K562 (cell line): Measurements from ENCODE around the gene PILRA. TPM values are rescaled to one million over a fixed set of nuclear protein-coding genes. Genes with fewer than 3 reads are reported as not detected.
A peak's percentile ranks its signal among the peaks of the same experiment; 100 is the strongest.

Experiments
- CSDE1 ChIP-seq, 2 experiments: fragments of 450-650 bp; IDR thresholded peaks; 2 replicates each; pipeline ENCODE4 v1.6.1; 2016; ENCODE audit warnings: mild to moderate bottlenecking in 1 of 2
- ETV6 ChIP-seq, 3 experiments: fragments of 150-350 bp in 1 of 3; sonication (generic) in 1 of 3; formaldehyde crosslinking in 1 of 3; IDR thresholded peaks; 2 replicates each; pipeline versions ENCODE4 v1.6.1 to v1.8.0; 2014 to 2022; ENCODE audit warnings: borderline replicate concordance in 2 of 3, low read depth in 2 of 3, antibody characterized with exemption in 1 of 3, low read length in 1 of 3, mild to moderate bottlenecking in 1 of 3, missing genetic modification reagents in 1 of 3
- HDAC3 ChIP-seq: fragments of 450-650 bp; IDR thresholded peaks from 2 replicates; pipeline ENCODE4 v1.6.1; 2018; ENCODE audit warnings: borderline replicate concordance, mild to moderate bottlenecking, moderate library complexity; ENCODE audit not compliant: partially characterized antibody
- HLTF ChIP-seq: fragments of 450-650 bp; IDR thresholded peaks from 2 replicates; pipeline ENCODE4 v1.6.1; 2016
- NRF1 ChIP-seq, 2 experiments: fragments of 450-650 bp; IDR thresholded peaks in 1 of 2; conservative IDR thresholded peaks in 1 of 2; 2 replicates each; pipeline ENCODE4 v1.6.1; 2014; ENCODE audit warnings: mild to moderate bottlenecking in 2 of 2
- POLR3G ChIP-seq: IDR thresholded peaks from 2 replicates; pipeline ENCODE4 v1.6.1; 2011; ENCODE audit not compliant: insufficient read length, insufficient replicate concordance; ENCODE audit errors: extremely low read depth
- TBP ChIP-seq: optimal IDR thresholded peaks from 2 replicates; pipeline ENCODE3; 2011; ENCODE audit warnings: low read depth, low read length, improper control_type of control experiment
- ZNF699 ChIP-seq: fragments of 250-450 bp; sonication (Bioruptor Pico); IDR thresholded peaks from 2 replicates; pipeline ENCODE4 v1.8.0; 2021; ENCODE audit warnings: mild to moderate bottlenecking, moderate library complexity; ENCODE audit not compliant: insufficient replicate concordance
- polyA plus RNA-seq, 8 experiments: library from polyadenylated mRNA; depleted of rRNA in 4 of 8; stranded (reverse) in 5 of 8; unstranded in 3 of 8; fragments of >200 nt; fragmentation: Nextera tagmentation in 2 of 8; fragmentation: Illumina TruSeq in 1 of 8; extraction: Ambion mirVana in 2 of 8; extraction: Trizol in 1 of 8; gene quantifications; 2 replicates each; pipeline versions ENCODE4 v1.2.1 to v1.2.3, GENCODE V29; 2011 to 2014; ENCODE audit warnings: inconsistent platforms in 1 of 8, missing spikeins in 1 of 8
- total RNA-seq, 7 experiments: library from RNA; depleted of rRNA in 6 of 7; stranded (reverse); fragments of >200 nt in 6 of 7; fragmentation: Illumina TruSeq in 2 of 7; extraction: Trizol in 2 of 7; gene quantifications; 2 replicates each; pipeline versions ENCODE4 v1.2.1 to v1.2.3, GENCODE V29; 2011 to 2021; ENCODE audit warnings: low replicate concordance in 1 of 7
- TF ChIP-seq, protein P1 (sequence below): fragments of 200-600 bp; sonication (generic); IDR thresholded peaks from one replicate; pipeline ENCODE4 v1.6.1; 2012; ENCODE audit warnings: mild to moderate bottlenecking, low read depth, low read length, inconsistent platforms
- TF ChIP-seq, protein P2 (sequence below), 2 experiments: IDR thresholded peaks; 2 replicates each; pipeline ENCODE4 v1.6.1; 2012; ENCODE audit warnings: improper control_type of control experiment in 2 of 2, low read depth in 2 of 2, low read length in 2 of 2, borderline replicate concordance in 1 of 2

The PILRA gene
- total and polyA plus RNA-seq, 9 of the 15 experiments (the other 6 are each of a cell fraction or from before 2014, with no cell fraction given): 0.13 to 1.8 (median 0.62) TPM

DNA sequence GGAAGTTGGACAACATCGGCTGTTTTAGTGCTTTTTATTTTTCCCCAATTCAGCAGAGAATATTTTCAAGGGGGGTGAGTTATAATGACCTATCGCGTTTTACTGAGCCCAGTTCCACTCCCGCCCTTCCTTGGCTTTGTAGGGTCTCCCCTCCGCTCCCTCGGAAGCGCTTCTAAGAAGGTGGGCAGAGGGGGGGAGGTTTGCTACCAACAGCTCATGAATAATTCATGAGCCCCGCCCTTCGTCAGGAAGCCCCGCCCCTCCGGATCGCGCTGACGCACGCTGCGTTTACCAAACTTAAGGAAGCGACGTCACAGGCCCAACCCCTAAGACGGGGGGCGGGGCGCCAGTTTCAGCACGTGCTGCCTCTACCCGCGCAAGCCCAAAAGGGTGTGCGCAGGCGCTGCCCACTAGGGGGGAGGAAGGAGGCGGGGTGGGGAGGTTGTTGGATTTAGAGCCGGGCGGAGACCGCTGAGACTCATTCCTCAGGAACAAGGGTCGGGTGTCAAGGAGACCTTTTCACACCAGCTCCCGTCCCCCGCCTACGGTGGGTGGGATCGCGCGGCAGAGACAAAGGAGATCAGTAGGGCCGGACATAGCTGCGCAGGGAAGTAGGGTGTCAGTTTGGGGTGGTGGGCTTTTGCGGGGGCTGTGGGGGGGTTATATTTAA, 55.8 kb downstream of the PILRA start (continued):
- TF ChIP-seq, protein P1, sequence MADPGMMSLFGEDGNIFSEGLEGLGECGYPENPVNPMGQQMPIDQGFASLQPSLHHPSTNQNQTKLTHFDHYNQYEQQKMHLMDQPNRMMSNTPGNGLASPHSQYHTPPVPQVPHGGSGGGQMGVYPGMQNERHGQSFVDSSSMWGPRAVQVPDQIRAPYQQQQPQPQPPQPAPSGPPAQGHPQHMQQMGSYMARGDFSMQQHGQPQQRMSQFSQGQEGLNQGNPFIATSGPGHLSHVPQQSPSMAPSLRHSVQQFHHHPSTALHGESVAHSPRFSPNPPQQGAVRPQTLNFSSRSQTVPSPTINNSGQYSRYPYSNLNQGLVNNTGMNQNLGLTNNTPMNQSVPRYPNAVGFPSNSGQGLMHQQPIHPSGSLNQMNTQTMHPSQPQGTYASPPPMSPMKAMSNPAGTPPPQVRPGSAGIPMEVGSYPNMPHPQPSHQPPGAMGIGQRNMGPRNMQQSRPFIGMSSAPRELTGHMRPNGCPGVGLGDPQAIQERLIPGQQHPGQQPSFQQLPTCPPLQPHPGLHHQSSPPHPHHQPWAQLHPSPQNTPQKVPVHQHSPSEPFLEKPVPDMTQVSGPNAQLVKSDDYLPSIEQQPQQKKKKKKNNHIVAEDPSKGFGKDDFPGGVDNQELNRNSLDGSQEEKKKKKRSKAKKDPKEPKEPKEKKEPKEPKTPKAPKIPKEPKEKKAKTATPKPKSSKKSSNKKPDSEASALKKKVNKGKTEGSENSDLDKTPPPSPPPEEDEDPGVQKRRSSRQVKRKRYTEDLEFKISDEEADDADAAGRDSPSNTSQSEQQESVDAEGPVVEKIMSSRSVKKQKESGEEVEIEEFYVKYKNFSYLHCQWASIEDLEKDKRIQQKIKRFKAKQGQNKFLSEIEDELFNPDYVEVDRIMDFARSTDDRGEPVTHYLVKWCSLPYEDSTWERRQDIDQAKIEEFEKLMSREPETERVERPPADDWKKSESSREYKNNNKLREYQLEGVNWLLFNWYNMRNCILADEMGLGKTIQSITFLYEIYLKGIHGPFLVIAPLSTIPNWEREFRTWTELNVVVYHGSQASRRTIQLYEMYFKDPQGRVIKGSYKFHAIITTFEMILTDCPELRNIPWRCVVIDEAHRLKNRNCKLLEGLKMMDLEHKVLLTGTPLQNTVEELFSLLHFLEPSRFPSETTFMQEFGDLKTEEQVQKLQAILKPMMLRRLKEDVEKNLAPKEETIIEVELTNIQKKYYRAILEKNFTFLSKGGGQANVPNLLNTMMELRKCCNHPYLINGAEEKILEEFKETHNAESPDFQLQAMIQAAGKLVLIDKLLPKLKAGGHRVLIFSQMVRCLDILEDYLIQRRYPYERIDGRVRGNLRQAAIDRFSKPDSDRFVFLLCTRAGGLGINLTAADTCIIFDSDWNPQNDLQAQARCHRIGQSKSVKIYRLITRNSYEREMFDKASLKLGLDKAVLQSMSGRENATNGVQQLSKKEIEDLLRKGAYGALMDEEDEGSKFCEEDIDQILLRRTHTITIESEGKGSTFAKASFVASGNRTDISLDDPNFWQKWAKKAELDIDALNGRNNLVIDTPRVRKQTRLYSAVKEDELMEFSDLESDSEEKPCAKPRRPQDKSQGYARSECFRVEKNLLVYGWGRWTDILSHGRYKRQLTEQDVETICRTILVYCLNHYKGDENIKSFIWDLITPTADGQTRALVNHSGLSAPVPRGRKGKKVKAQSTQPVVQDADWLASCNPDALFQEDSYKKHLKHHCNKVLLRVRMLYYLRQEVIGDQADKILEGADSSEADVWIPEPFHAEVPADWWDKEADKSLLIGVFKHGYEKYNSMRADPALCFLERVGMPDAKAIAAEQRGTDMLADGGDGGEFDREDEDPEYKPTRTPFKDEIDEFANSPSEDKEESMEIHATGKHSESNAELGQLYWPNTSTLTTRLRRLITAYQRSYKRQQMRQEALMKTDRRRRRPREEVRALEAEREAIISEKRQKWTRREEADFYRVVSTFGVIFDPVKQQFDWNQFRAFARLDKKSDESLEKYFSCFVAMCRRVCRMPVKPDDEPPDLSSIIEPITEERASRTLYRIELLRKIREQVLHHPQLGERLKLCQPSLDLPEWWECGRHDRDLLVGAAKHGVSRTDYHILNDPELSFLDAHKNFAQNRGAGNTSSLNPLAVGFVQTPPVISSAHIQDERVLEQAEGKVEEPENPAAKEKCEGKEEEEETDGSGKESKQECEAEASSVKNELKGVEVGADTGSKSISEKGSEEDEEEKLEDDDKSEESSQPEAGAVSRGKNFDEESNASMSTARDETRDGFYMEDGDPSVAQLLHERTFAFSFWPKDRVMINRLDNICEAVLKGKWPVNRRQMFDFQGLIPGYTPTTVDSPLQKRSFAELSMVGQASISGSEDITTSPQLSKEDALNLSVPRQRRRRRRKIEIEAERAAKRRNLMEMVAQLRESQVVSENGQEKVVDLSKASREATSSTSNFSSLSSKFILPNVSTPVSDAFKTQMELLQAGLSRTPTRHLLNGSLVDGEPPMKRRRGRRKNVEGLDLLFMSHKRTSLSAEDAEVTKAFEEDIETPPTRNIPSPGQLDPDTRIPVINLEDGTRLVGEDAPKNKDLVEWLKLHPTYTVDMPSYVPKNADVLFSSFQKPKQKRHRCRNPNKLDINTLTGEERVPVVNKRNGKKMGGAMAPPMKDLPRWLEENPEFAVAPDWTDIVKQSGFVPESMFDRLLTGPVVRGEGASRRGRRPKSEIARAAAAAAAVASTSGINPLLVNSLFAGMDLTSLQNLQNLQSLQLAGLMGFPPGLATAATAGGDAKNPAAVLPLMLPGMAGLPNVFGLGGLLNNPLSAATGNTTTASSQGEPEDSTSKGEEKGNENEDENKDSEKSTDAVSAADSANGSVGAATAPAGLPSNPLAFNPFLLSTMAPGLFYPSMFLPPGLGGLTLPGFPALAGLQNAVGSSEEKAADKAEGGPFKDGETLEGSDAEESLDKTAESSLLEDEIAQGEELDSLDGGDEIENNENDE: no peak
- TF ChIP-seq NRF1 (conservative IDR thresholded peaks at IDR 0.05 in 1 of 2, IDR thresholded peaks at IDR 0.05 in 1 of 2) (peak; percentile 97), HLTF (peak; percentile 82; the same call in 1 of the 2 replicates), HDAC3 (no peak), CSDE1 (IDR thresholded peaks at IDR 0.05) (peak in 1 of 2 experiments; percentile 16; a peak in 1 of 4 replicates), TBP (peak; percentile 96), ZNF699 (no peak), POLR3G (no peak), ETV6 (IDR thresholded peaks at IDR 0.05; ENCODE audit: borderline replicate concordance in 1 of 2, low read depth in 2 of 2, low read length in 1 of 2) (no peak; a peak in 2 of 4 replicates), ETV6 (CRISPR knock-in tag; IDR thresholded peaks at IDR 0.05; ENCODE audit: borderline replicate concordance) (no peak)
- TF ChIP-seq, protein P2, sequence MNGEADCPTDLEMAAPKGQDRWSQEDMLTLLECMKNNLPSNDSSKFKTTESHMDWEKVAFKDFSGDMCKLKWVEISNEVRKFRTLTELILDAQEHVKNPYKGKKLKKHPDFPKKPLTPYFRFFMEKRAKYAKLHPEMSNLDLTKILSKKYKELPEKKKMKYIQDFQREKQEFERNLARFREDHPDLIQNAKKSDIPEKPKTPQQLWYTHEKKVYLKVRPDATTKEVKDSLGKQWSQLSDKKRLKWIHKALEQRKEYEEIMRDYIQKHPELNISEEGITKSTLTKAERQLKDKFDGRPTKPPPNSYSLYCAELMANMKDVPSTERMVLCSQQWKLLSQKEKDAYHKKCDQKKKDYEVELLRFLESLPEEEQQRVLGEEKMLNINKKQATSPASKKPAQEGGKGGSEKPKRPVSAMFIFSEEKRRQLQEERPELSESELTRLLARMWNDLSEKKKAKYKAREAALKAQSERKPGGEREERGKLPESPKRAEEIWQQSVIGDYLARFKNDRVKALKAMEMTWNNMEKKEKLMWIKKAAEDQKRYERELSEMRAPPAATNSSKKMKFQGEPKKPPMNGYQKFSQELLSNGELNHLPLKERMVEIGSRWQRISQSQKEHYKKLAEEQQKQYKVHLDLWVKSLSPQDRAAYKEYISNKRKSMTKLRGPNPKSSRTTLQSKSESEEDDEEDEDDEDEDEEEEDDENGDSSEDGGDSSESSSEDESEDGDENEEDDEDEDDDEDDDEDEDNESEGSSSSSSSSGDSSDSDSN (IDR thresholded peaks at IDR 0.05; ENCODE audit: borderline replicate concordance in 1 of 2, low read depth in 2 of 2, low read length in 2 of 2): no peak; a peak in 1 of 4 replicates
